ENCODE results near the gene GAS2.

GAS2 gene

DNA sequence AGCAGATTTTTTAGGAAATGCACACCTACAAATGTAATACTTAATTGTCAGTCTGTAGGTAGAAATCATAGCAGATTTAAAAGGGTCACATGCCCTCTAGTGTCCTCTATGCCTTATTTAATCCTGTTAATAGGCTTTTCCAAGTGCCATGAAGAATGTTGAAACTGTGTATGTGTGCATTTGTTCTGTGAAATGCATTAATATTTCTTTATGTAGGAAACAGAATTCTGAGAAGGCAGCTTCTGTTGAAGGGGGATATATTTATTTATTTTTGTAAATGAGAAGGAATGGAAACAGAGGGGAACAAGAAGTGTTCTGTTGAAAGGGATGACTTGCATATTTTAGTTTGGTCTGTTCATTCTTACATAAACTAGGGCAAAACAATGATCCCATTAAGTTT lies 112.2 kb downstream of the GAS2 start:
- H3K4me3 ChIP-seq (ENCODE audit: low read depth, low read length) = no peak overlapping the region
- no peak for DNase-seq (ENCODE audit: low read depth)

DNA sequence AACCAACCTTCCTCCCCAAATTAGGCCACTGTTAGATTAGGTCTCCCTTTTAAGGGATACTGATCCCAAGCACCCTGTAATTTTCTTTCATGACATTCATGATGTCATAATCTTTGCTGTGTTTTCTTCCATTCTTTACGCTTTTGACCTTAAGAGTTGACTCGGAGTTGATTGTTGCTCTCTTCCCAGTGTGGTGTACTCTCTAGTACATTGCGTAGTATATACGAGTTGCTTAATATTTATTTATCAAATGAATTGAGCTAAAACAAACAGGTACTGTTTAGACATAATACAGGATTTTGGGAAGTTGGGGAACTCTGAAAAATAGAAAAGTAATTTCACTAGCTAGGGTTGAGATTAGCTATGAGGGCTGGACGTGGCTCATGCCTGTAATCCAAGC lies 113.4 kb downstream of the GAS2 start:
- DNase-seq (ENCODE audit: low read depth) = no peak
- H3K4me3 ChIP-seq (ENCODE audit: low read depth, low read length) = no peak overlapping the region

DNA sequence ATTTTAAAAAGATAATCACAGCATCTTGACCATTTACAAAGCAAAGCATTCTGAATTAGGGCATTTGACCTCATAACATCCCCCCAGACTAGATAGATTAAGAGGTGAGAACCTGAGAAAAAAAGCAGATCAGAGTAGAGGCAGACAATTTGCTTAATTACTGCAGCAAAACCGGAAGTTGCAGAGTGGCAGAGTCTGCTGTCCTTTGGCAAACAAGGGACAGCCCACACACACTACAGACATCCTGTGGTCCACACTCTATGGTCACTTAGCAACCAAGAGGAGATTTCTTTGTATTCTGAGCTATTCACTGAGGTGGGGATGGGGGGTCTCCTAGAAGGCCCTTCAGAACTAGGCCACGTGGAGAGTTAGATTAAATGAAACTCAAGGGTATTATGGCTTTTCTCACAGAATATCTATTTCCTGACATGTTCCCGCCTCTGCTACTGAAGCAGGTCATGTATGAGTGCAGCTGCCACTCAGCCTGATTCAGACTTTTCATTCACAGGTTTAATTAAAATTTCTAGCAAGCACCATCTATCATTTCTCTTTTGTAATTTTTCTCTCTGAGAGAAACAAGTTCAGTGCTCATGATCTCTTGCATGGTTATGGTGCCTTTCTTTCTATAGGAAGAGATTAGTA lies 114.7 kb downstream of the GAS2 start:
- no peak overlapping the region for H3K4me3 ChIP-seq (ENCODE audit: low read depth, low read length)
- DNase-seq (ENCODE audit: low read depth) = no peak

DNA sequence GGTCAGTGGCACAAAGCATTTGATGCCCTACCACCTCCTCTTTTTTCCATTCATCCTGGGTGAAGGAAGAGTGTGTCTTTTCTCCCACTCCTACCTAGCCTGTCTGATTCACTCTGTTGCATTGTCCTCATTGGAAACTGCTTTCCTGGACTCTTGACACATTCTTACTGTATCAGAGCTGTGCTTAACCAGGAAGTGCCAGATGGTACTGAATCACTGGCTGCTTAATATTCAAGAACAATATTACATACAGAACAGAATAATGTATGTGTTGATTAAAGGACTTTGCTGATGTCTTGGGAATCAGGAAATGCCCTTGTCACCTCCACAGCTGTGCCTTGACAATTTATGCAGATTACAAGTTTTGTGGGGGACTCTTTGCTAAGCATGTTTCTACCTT lies 118.8 kb downstream of the GAS2 start:
- DNase-seq (ENCODE audit: low read depth) = no peak
- no peak overlapping the region for H3K4me3 ChIP-seq (ENCODE audit: low read depth, low read length)

DNA sequence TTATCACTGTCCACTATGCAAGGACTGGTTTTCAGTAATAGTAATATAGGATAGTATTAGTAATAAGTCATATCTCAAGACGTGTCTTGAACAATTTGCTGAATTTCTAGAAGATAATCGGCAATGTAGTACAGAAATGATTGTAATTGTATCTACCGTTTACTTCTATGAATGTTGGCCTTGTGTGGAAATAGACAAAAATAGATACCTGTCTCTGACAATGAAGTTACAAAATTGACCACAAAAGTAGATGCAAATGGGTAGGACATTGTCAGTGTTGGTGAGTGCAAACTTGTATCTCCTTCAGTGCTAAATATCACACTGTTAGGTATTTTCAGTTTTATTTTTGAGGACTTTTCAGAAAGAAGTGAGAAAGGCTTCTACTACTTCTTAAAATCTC lies 120.1 kb downstream of the GAS2 start:
- H3K4me3 ChIP-seq (ENCODE audit: low read depth, low read length) = no peak overlapping the region
- DNase-seq (ENCODE audit: low read depth) = no peak

DNA sequence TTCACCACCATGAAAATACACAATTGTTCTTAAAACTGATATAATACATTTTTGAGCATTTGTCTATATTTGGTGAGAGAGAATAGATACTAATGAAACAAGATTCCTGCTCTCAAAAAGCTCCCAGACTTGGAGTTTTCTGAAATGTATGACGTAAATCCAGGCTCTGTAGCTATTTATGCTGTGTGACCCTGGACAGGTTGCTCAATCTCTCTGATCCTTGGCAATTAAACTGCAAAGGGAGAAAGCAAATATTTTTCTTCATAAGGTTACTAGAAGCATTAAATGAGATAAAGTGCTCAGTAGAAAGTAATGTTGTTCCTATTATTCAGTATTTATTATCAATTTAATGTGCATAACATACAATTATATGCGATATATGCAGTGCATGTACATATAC lies 120.6 kb downstream of the GAS2 start:
- DNase-seq (ENCODE audit: low read depth) = no peak
- no peak overlapping the region for H3K4me3 ChIP-seq (ENCODE audit: low read depth, low read length)

DNA sequence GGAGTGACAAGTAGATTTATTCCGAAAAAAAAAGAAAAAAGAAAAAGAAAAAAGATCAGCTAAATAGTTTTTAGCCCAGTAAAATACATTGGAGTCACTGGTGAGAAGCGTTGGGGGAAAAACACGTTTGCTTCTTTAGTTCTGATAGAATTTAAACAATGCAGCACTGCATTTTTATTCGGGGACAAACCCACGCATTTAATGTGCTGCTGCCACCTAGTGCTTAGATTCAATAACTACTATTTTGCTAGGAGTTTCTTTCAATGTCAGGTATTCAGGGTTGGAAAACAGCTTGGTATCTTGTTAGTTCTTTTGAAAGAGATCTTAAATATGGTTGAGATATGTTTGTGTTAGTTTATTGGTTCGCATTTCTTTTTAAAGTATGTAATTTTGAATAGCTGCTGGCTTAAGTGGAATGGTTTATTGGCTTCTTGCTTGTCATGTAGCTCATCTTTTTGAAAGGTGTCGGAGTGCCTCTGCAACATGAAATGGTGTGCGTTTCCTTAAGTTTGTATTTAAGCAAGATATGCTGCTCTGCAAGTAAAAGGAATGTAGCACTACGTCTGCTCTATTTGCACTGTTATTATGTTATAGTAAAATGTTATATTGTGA lies 121.2 kb downstream of the GAS2 start:
- H3K4me3 ChIP-seq (ENCODE audit: low read depth, low read length) = no peak overlapping the region
- no peak for DNase-seq (ENCODE audit: low read depth)

DNA sequence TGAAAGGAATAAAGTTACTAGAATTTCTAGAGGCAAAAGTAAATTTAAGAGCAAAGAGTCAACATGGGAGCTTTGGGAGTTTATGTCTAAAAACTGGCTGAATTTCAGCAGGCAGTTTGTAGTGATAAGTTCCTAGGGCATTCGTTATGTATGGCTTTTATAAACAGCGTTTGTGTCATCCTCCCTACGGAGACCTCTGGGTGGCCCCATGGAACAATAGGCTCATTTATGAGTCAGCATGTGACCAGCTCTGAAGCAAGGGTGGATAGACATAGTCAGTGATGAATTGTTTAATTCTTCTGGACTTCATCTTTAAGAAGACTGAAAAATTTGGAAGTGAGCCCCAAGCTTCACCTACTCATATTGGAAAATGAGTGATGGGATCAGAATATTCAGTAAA lies 126.1 kb downstream of the GAS2 start:
- no peak overlapping the region for H3K4me3 ChIP-seq (ENCODE audit: low read depth, low read length)
- DNase-seq (ENCODE audit: low read depth) = peak; percentile 47

DNA sequence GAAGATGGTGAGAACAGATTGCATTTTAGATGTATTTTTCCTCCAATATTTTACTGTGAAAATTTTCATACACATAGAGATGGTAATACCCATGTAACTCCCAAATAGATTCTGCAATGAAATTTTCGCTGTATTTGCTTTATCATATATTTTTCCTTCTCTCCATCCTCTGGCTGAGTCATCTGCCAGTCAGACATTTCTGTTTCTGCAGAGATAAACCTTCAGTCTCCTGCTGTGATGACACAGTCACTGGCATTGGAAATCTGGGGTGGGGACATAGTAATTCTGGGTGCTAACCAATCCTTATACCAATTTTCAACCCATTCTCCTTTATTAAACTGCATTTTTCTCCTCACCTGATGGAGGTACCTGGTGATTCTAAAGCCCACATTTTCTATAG lies 129.5 kb downstream of the GAS2 start:
- no peak for DNase-seq (ENCODE audit: low read depth)
- no peak overlapping the region for H3K4me3 ChIP-seq (ENCODE audit: low read depth, low read length)

DNA sequence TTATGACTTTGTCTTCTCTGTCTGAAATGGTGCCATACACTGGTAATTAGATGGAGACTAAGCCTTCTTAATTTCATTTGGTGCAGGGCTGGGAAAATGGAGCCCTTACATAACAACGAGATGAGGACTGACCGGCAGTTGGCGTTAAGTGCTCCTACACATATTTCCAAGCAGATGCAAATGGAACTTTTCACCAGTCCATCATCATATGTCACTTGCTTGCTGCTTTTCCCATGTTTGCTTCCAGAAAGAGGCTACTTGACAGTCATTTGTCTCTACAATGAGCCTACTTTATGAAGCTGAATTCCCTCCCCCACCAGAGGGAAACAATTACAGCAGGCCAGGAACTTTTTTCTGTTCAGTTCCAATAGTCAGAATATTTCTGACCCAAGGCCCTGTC lies 130.6 kb downstream of the GAS2 start:
- DNase-seq (ENCODE audit: low read depth) = no peak
- H3K4me3 ChIP-seq (ENCODE audit: low read depth, low read length) = no peak overlapping the region

DNA sequence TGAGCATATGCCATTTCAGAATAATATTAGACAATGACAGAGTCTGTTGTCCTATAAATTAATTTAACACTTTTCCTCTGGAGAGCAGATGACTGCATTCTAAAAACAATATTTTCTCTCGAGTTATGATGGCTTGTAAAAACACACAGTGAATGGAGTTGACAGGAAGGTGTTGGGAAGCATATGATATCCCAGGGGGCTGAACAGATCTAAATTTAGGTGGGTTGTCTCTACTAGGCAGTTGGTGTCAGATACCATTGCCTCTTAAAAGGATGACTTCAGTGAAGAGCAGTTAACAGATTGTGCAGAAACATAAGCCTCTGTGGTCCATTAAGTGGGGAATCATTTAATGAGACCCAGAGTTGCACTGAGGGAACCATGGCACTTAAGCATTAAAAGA lies 132.5 kb downstream of the GAS2 start:
- no peak for DNase-seq (ENCODE audit: low read depth)
- H3K4me3 ChIP-seq (ENCODE audit: low read depth, low read length) = no peak overlapping the region

DNA sequence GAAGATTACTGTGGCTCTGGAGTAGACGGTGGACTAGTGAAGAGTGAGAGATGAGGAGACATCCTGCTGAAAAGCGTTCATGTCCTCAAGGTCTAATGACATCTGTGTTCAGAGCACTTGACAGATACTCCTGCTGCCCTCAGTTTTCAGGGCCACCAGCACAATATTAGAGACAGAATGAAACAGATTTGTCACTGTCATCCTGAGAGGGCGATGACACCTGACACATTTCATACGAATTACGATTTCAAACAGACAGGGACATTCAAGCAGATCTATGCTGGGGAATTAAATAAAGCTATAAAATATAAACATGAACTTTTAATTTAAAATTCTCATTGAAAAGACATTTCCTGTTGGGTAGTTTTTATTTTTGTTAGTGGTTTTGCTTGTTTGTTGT lies 134.1 kb downstream of the GAS2 start:
- no peak for DNase-seq (ENCODE audit: low read depth)
- no peak overlapping the region for H3K4me3 ChIP-seq (ENCODE audit: low read depth, low read length)

DNA sequence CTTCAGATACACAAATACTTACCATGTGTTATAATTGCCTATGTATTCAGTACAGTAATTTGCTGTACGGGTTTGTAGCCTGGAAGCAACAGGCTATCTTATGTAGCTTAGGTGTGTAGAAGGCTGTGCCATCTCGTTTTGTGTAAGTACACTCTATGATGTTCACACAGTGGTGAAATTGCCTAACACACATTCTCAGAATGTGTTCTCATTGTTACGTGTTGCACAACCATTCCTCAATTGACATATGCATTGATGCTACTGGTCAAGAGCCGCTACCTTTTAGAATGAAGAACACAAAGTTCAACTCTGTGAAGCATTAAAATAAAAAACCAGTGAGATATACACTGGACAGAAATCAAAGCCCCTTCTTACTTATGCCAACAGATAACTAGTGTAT lies 136.4 kb downstream of the GAS2 start:
- DNase-seq (ENCODE audit: low read depth) = no peak
- H3K4me3 ChIP-seq (ENCODE audit: low read depth, low read length) = no peak overlapping the region

DNA sequence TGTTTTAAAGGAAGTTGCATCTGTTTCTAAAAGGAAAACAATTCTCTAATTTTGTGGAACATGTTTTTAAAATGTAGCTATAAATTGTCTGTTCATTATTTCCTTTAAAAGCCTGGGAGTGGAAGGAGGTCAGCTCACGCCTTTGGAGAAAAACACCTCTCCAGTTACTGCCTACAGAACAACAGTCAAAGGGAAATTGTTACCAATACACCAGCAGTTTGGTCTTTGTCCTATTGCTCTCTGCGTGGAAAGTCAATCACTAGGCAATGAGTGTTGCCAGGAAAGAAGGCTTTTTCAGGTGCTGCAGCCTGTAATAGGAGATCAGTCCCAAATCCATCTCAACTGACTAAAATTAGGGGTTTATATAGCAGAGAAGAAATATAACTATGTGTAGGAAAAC lies 141.0 kb downstream of the GAS2 start:
- no peak overlapping the region for H3K4me3 ChIP-seq (ENCODE audit: low read depth, low read length)
- DNase-seq (ENCODE audit: low read depth) = no peak

DNA sequence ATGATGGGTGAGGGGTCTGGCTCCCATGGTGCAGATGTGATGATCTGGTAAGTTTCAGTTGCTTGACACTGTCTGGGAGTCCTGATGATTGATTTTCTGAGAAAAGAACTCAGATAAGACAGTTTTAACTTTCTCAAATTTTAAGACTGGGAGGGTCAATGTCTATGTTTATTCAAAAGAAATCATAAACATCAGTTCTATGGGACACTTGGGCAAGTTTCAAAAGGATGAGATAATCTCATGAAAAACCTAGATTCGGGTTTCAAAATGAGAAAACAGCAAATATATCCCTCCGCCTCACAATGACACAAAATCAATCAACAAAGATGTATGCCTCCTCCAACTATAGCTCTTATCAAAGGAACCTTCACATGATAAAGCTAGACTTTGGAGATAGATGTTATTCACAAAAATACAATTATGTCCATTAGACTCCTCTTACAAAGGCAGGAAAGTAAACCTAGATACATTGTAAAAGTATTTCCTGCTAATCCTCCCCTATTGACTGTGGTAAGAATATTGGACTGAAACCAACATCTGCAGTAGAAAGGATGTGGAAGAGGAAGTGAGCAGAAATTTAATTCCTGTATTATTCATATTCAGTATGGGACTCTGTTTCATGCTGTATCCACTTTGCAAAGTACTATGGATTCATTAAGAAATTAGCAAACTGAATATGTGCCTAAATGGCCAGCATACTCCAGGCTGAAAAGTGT lies 141.6 kb downstream of the GAS2 start:
- DNase-seq (ENCODE audit: low read depth) = no peak

DNA sequence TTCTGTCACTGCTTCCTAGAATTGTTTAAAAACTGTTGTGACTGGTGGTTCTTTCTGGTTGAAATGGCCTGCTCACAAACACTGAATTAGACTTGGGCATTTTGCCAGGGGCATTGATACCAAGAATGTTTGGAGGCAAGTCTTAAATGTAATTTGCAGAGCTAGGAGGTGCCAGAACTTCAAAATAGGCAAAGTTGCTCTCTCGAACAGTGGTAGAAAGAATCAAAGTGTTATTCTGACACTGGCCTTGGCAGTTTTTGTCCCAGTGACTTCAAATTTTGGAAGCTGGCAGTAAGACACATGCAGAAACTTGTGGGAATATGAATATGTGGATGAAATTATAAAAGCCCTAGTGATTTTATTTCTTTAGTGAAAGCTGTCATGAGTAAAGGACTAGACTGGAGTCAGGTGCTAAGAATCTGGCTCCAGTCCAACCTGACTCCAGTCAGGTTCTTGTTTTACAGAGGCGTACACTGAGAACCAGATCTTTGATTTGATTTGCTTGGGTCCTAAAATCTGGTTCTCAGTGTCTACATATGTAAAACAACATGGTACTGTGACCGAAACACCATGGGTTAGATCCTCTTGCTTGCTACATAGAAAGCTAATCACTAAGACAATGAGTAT lies 142.3 kb downstream of the GAS2 start:
- no peak overlapping the region for H3K4me3 ChIP-seq (ENCODE audit: low read depth, low read length)
- no peak for DNase-seq (ENCODE audit: low read depth)

More for the DNA sequence above, 141.6 kb downstream of the GAS2 start:
- no peak overlapping the region for H3K4me3 ChIP-seq (ENCODE audit: low read depth, low read length)

DNA sequence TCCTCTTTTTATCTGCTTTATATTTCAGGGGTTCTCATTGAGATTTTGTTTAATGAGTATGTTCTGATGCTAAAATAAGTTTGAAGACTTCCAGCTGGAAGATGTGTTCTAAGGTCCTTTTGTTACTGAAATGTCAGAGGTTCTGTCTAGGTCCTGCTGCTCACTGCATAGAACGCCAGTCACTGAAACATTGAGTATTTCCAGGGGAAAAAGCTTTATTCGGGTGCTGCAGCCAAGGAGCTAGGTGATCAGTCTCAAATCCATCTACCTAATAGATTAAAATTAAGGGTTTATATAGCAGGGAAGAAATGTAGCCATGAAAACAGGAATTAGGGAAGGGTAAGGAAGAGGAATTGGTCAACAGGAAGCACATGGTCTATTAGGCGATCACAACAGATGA lies 143.5 kb downstream of the GAS2 start:
- no peak for DNase-seq (ENCODE audit: low read depth)
- no peak overlapping the region for H3K4me3 ChIP-seq (ENCODE audit: low read depth, low read length)

DNA sequence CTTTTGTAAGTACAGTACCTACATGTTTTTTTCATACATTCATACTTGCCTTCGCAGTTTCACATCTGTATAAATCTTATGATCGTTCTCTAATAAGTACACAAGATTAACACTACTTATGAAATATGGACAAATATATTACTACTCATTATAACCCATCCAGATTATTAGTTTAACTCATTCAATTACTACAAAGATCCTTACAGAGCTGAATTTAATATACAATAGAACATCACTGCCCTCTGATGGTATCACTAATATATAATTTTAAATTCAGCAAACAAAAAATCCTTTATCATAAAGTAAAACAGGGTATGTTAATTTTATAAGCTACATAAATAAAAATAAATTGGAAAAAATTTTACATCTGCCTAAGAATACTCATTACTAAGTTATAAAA lies 155.8 kb downstream of the GAS2 start:
- DNase-seq (ENCODE audit: low read depth) = no peak
- H3K4me3 ChIP-seq (ENCODE audit: low read depth, low read length) = no peak overlapping the region

DNA sequence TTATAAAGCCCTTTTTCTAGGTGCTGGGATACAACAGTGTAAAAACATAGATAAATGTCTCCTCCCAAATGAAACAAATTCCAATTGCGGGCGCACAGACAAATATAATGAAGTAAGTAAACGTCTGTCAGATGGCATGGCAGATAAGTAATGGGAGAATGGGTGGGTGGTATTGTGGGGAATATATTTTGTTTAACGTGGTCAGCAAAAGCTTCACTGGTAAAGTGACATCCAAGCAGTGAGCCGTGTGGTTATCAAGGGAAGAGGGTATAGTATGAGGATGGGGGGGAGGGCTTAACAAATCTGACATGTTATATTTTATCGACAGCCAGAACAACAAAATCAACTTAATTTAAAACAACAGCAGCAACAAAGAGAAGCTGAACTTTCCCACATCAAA lies 162.0 kb downstream of the GAS2 start:
- no peak for DNase-seq (ENCODE audit: low read depth)
- no peak overlapping the region for H3K4me3 ChIP-seq (ENCODE audit: low read depth, low read length)

DNA sequence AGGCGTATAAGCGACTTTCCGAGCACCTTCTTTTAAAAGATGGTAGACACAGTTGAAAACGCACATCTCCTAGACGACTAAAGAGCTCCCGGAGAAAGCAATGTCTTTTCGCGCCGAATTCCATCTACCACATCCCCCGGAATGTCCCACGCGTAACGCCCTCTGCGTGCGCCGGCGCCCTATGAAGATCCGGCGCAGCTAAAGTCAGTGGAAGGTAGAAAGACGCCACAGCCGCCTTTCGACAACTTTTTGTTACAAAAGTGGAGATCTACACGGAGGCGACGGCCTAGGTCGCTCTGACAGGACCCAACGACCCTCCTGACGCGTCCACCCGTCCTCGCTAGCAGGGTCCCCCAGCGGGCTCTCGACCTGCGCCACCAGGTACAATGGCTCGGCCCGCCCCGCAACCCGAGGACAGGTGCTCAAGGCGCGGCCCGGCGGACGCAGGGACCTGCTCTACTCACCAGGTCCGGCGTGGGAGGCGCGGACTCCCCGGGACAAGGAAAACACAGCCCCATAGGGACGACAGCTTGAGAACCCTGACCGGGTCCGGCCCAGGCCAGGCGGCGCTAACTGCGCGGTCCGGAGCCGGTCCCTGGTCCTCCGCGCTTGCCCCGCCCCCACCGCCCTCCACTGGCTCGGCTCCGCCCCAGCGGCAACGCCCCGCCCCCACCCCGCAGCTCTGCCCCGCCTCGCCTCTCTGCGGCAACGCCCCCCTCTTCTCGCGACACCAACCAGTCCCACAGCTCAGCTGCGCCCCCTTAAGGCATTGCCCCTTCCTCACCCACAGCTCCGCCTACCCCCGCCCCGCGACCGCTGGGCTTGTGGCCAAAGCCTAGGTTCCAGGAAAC lies 163.0 kb downstream of the GAS2 start, which contains the start of gene SVIP:
SVIP (minus strand) TSS at position 571 of the 851 bp plus-strand sequence; CDS start at position 518, 53 bp downstream.
- DNase-seq (ENCODE audit: low read depth) = peak; percentile 43
- peak within 1 kb of the TSS; percentile 68 for H3K4me3 ChIP-seq (ENCODE audit: low read depth, low read length)
